GM12878 (cell line): ENCODE measurements around the gene TRIM26. TPM values are rescaled to one million over a fixed set of nuclear protein-coding genes. Genes with fewer than 3 reads are reported as not detected.

Experiments used
- ATAC-seq: fragments of 200-7000 bp; cut with Tn5 transposase; 3 replicates; pipeline ENCODE4 v1.9.1; 2020; ENCODE audit warnings: mild to moderate bottlenecking, moderate library complexity
- BruUV-seq: library from RNA; stranded (reverse); fragments of 400-500 nt; replicated peaks from 2 replicates; lab custom pipeline; 2021; lab: Mats Ljungman, UMichigan
- CTCF ChIA-PET: fragments of 300-600 bp; sonication (Branson Sonifier 250); formaldehyde crosslinking; extraction: SDS; loops from one replicate; lab custom pipeline; 2021; ENCODE audit warnings: inconsistent platforms; lab: Yijun Ruan, JAX
- POLR2A ChIA-PET: fragments of 350-600 bp; formaldehyde crosslinking; extraction: SDS; loops from one replicate; lab custom pipeline; 2021; ENCODE audit warnings: inconsistent platforms; lab: Charles Lee
- RAD21 ChIA-PET: fragments of 300-600 bp; sonication (Branson Sonifier 250); formaldehyde crosslinking; loops from one replicate; lab custom pipeline; 2023; ENCODE audit warnings: antibody characterized with exemption; ENCODE audit not compliant: unreplicated experiment; lab: Charles Lee
- SMC1A ChIA-PET: fragments of 300-600 bp; sonication (Branson Sonifier 250); formaldehyde crosslinking; loops from one replicate; lab custom pipeline; 2023; ENCODE audit not compliant: unreplicated experiment, uncharacterized antibody; lab: Charles Lee
- DNase-seq: peaks from one replicate; pipeline ENCODE4 v3.0.0-alpha.2; 2011; ENCODE audit warnings: low read depth, low spot score
- FAIRE-seq: peaks from 3 replicates; lab custom pipeline; 2011; peaks lifted over from hg19 to GRCh38; lab: Jason Lieb, UNC
- H2AFZ ChIP-seq: 2 replicates; pipeline ENCODE4 v1.6.0; 2011; ENCODE audit warnings: low read depth, low read length, control low read depth; ENCODE audit not compliant: control insufficient read depth
- H3K27ac ChIP-seq: 2 replicates; pipeline ENCODE4 v1.5.1; 2011; ENCODE audit warnings: control low read depth; ENCODE audit not compliant: control insufficient read depth, insufficient read depth
- H3K27me3 ChIP-seq, 2 experiments: replicated peaks in 1 of 2; 2 replicates each; pipeline versions ENCODE4 v1.6.0 to v1.6.1; 2011; ENCODE audit warnings: low read length in 1 of 2; ENCODE audit not compliant: control insufficient read depth in 2 of 2, insufficient read depth in 2 of 2
- H3K36me3 ChIP-seq, 2 experiments: 2 replicates each; pipeline ENCODE4 v1.5.1; 2011; ENCODE audit warnings: low read length in 1 of 2; ENCODE audit not compliant: control insufficient read depth in 2 of 2, insufficient read depth in 2 of 2
- H3K4me1 ChIP-seq: 2 replicates; pipeline ENCODE4 v1.6.1; 2011; ENCODE audit warnings: mild to moderate bottlenecking, low read length, moderate library complexity, mixed read lengths; ENCODE audit not compliant: control insufficient read depth, insufficient read depth
- H3K4me2 ChIP-seq: 2 replicates; pipeline ENCODE4 v1.6.0; 2011; ENCODE audit warnings: control low read depth; ENCODE audit not compliant: control insufficient read depth, insufficient read depth
- H3K4me3 ChIP-seq: fragments of 200-600 bp; sonication (generic); 2 replicates; pipeline ENCODE4 v1.5.1; 2016
- H3K79me2 ChIP-seq: 2 replicates; pipeline ENCODE4 v1.6.0; 2011; ENCODE audit warnings: low read length; ENCODE audit not compliant: control insufficient read depth, insufficient read depth
- H3K9ac ChIP-seq: 2 replicates; pipeline ENCODE4 v1.8.0; 2011; ENCODE audit warnings: low read length, control low read depth, mixed read lengths; ENCODE audit not compliant: control insufficient read depth, insufficient read depth
- H3K9me3 ChIP-seq: replicated peaks from 3 replicates; pipeline ENCODE4 v1.5.1; 2011; ENCODE audit warnings: mild to moderate bottlenecking, low read length; ENCODE audit not compliant: control insufficient read depth, insufficient read depth
- H4K20me1 ChIP-seq: 2 replicates; pipeline ENCODE4 v1.6.0; 2011; ENCODE audit not compliant: control insufficient read depth, insufficient read depth
- EED ChIP-seq: sonication (generic); IDR thresholded peaks from 2 replicates; pipeline ENCODE4 v1.6.1; 2016; ENCODE audit warnings: antibody characterized with exemption, low read depth
- ESRRA ChIP-seq: IDR thresholded peaks from 2 replicates; pipeline ENCODE4 v1.6.1; 2012; ENCODE audit warnings: mild to moderate bottlenecking, low read length, improper control_type of control experiment
- HCFC1 ChIP-seq: fragments of 150-350 bp; IDR thresholded peaks from 2 replicates; pipeline ENCODE4 v1.6.1; 2014; ENCODE audit warnings: low read length
- IKZF1 ChIP-seq: fragments of 450-650 bp; conservative IDR thresholded peaks from 2 replicates; pipeline ENCODE4 v1.6.1; 2017; ENCODE audit warnings: antibody characterized with exemption, mild to moderate bottlenecking
- KDM1A ChIP-seq: fragments of 200-600 bp; sonication (generic); IDR thresholded peaks from 2 replicates; pipeline ENCODE4 v1.6.1; 2016; ENCODE audit warnings: borderline replicate concordance
- WGBS: methylation state at CpG from one replicate; pipeline ENCODE4 v1.1.6; 2016; ENCODE audit warnings: low lambda C conversion rate; ENCODE audit not compliant: insufficient replicate concordance, insufficient coverage; ENCODE audit errors: missing lambda C conversion rate; 5-methylcytosine and 5-hydroxymethylcytosine counted together
- in situ Hi-C: fragments of 300-500 bp; cut with MboI; formaldehyde crosslinking; loops from 9 replicates; pipeline ENCODE4 v1.14.3; 2018; ENCODE audit warnings: mixed read lengths
- intact Hi-C: fragments of 100-400 bp; cut with micrococcal nuclease; formaldehyde crosslinking; loops from one replicate; pipeline ENCODE4 v1.14.2; 2022; ENCODE audit not compliant: unreplicated experiment
- polyA plus RNA-seq, 11 experiments: library from polyadenylated mRNA; depleted of rRNA in 4 of 11; unstranded in 6 of 11; stranded (reverse) in 5 of 11; fragments of >200 nt; fragmentation: Nextera tagmentation in 4 of 11; fragmentation: Illumina TruSeq in 1 of 11; extraction: Ambion mirVana in 4 of 11; extraction: Trizol in 1 of 11; gene quantifications; 1 replicate in 1 of 11; 2 replicates in 10 of 11; pipeline versions ENCODE4 v1.2.1 to v1.2.3, GENCODE V29; 2011 to 2016; ENCODE audit warnings: inconsistent platforms in 2 of 11, missing spikeins in 2 of 11, low read depth in 1 of 11
- total RNA-seq, 4 experiments: library from RNA; depleted of rRNA in 3 of 4; stranded (reverse); fragments of >200 nt in 3 of 4; fragmentation: Illumina TruSeq in 1 of 4; extraction: Trizol in 1 of 4; gene quantifications; 2 replicates each; pipeline versions ENCODE4 v1.2.1 to v1.2.3, GENCODE V29; 2013 to 2021
- TF ChIP-seq, protein P1 (sequence below), 3 experiments: IDR thresholded peaks in 2 of 3; conservative IDR thresholded peaks in 1 of 3; 2 replicates each; pipeline ENCODE4 v1.5.1; 2011; ENCODE audit warnings: low read depth in 3 of 3, low read length in 3 of 3, mild to moderate bottlenecking in 3 of 3, control low read depth in 2 of 3, moderate library complexity in 2 of 3, inconsistent platforms in 1 of 3, mixed read lengths in 1 of 3; ENCODE audit not compliant: control insufficient read depth in 2 of 3, insufficient read depth in 1 of 3; ENCODE audit errors: extremely low read depth in 1 of 3
- TF ChIP-seq, protein P2 (sequence below): fragments of 450-650 bp; IDR thresholded peaks from 2 replicates; pipeline ENCODE4 v1.6.1; 2016; ENCODE audit warnings: mild to moderate bottlenecking

The TRIM26 gene
- total and polyA plus RNA-seq, 10 of the 15 experiments (the other 5 are each of a cell fraction or from before 2014, with no cell fraction given): 13.1 to 79.6 (median 63.6) TPM

DNA sequence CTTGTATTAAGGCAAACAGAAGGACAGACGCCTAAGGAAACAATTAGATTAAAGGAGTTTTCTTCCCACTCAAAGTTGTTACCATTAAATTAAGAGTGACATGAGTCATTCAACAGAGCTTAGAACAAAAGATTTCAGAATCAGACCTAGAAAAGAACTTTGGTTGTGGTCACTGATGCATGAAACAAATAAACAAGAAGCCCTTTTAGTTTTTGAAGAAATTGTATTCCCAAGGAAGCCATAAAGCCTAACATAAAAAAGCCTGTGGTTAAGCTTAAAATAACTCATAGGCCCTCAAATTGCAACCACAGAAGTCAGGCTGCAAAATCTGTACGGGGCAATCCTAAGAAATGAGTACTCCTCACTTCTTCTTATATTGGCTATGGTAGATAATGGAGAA lies 17.9 kb upstream of the TRIM26 start:
- no peak for FAIRE-seq
- POLR2A ChIA-PET: interaction anchor here (0.6 kb wide), 1 partner anchor 26 kb away, joined by 3 read pairs; no protein-coding TSS in a partner anchor
- WGBS: 22% methylated on average over 2 of the region's 2 CpGs

More for the DNA sequence above, 17.9 kb upstream of the TRIM26 start:
- Histone ChIP-seq H2AFZ (no peak overlapping the region), H3K27me3 (no peaks in the 10 kb centered on the region; a peak in 1 of 4 replicates), H3K4me1 (no peaks in the 10 kb centered on the region), H3K27ac (no peak overlapping the region)
- BruUV-seq: no TSS peak
- TF ChIP-seq EED (no peak), IKZF1 (no peak), KDM1A (no peak), HCFC1 (no peak), ESRRA (no peak)
- TF ChIP-seq, protein P1, sequence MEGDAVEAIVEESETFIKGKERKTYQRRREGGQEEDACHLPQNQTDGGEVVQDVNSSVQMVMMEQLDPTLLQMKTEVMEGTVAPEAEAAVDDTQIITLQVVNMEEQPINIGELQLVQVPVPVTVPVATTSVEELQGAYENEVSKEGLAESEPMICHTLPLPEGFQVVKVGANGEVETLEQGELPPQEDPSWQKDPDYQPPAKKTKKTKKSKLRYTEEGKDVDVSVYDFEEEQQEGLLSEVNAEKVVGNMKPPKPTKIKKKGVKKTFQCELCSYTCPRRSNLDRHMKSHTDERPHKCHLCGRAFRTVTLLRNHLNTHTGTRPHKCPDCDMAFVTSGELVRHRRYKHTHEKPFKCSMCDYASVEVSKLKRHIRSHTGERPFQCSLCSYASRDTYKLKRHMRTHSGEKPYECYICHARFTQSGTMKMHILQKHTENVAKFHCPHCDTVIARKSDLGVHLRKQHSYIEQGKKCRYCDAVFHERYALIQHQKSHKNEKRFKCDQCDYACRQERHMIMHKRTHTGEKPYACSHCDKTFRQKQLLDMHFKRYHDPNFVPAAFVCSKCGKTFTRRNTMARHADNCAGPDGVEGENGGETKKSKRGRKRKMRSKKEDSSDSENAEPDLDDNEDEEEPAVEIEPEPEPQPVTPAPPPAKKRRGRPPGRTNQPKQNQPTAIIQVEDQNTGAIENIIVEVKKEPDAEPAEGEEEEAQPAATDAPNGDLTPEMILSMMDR (IDR thresholded peaks at IDR 0.05 in 2 of 3, conservative IDR thresholded peaks at IDR 0.05 in 1 of 3; ENCODE audit: control insufficient read depth in 2 of 3, extremely low read depth in 1 of 3, insufficient read depth in 1 of 3, low read depth in 3 of 3, low read length in 3 of 3): no peak
- TF ChIP-seq, protein P2, sequence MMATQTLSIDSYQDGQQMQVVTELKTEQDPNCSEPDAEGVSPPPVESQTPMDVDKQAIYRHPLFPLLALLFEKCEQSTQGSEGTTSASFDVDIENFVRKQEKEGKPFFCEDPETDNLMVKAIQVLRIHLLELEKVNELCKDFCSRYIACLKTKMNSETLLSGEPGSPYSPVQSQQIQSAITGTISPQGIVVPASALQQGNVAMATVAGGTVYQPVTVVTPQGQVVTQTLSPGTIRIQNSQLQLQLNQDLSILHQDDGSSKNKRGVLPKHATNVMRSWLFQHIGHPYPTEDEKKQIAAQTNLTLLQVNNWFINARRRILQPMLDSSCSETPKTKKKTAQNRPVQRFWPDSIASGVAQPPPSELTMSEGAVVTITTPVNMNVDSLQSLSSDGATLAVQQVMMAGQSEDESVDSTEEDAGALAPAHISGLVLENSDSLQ: peak; percentile 33; the same call in 1 of the 2 replicates
- TF ChIP-seq, all 136 proteins: peak for 1
- H3K9me3 ChIP-seq: no peaks in the 10 kb centered on the region; the same call in 2 of the 3 replicates
- DNase-seq (no peak), ATAC-seq (no peak)
- in situ Hi-C loops: no loop called here
- H3K4me3 ChIP-seq: no peak overlapping the region
- H3K36me3 ChIP-seq: no peaks in the 10 kb centered on the region
- ChIA-PET SMC1A (interaction anchor here (2.0 to 3.0 kb wide), 3 partner anchors 10 to 166 kb away, joined by 5 to 9 read pairs (median 6); no protein-coding TSS in a partner anchor), CTCF (interaction anchor here (1.3 to 2.8 kb wide), 3 partner anchors 11 to 180 kb away, joined by 3 to 19 read pairs (median 4); no protein-coding TSS in a partner anchor), RAD21 (interaction anchor here (0.9 kb wide), 1 partner anchor 10 kb away, joined by 3 read pairs; no protein-coding TSS in a partner anchor)
- intact Hi-C loops: no loop called here
- no peaks in the 10 kb centered on the region for H3K79me2 ChIP-seq
- H3K9ac ChIP-seq: no peak overlapping the region
- H3K4me2 ChIP-seq: no peak overlapping the region
- H4K20me1 ChIP-seq: no peaks in the 10 kb centered on the region
